Activated naive CD4-positive, alpha-beta T cell treated with Interleukin-2 at 50 U/mL for 16 hours (primary cell): ENCODE measurements around the gene RPTOR.
"Not testable (repeated sequence)": the region's sequence is repeated elsewhere in the genome, so short reads cannot be mapped to it uniquely, and the experiment has no call there.

ENCODE experiments used
- DNase-seq: peaks from one replicate; pipeline ENCODE4 v3.0.0-alpha.2; 2020

Gene RPTOR

GRCh38 chr17:80803451-80804428 lies 259.1 kb downstream of the RPTOR start:
- DNase-seq, result no peak

- DNase-seq, result no peak
These were observed 259.8 kb downstream of the RPTOR start for GRCh38 chr17:80804466-80804865.

GRCh38 chr17:80805032-80805751 lies 260.6 kb downstream of the RPTOR start:
- DNase-seq, result no peak

- no peak for DNase-seq
These were observed 262.4 kb downstream of the RPTOR start for GRCh38 chr17:80807014-80807413.

- DNase-seq, result no peak
These were observed 263.2 kb downstream of the RPTOR start for GRCh38 chr17:80807882-80808281.

- peak; percentile 21 for DNase-seq
These were observed 266.8 kb downstream of the RPTOR start for GRCh38 chr17:80811181-80812105.

GRCh38 chr17:80812362-80813088 lies 267.9 kb downstream of the RPTOR start:
- DNase-seq, result peak; percentile 39

GRCh38 chr17:80813318-80813717 lies 268.7 kb downstream of the RPTOR start:
- no peak for DNase-seq

- no peak for DNase-seq
These were observed 269.9 kb downstream of the RPTOR start for GRCh38 chr17:80814491-80814890.

GRCh38 chr17:80815151-80815681 lies 270.6 kb downstream of the RPTOR start:
- DNase-seq, result no peak

- DNase-seq, result not testable (repeated sequence)
These were observed 271.1 kb downstream of the RPTOR start for GRCh38 chr17:80815718-80816117.

- DNase-seq, result no peak
These were observed 271.8 kb downstream of the RPTOR start for GRCh38 chr17:80816241-80817103.

- no peak for DNase-seq
These were observed 272.7 kb downstream of the RPTOR start for GRCh38 chr17:80817321-80817845.

- no peak for DNase-seq
These were observed 273.2 kb downstream of the RPTOR start for GRCh38 chr17:80817861-80818260.

- DNase-seq, result no peak
These were observed 274.2 kb downstream of the RPTOR start for GRCh38 chr17:80818871-80819270.

- peak; percentile 17 for DNase-seq
These were observed 275.0 kb downstream of the RPTOR start for GRCh38 chr17:80819422-80820164.

GRCh38 chr17:80820331-80820730 lies 275.7 kb downstream of the RPTOR start:
- DNase-seq, result no peak

GRCh38 chr17:80821546-80821945 lies 276.9 kb downstream of the RPTOR start:
- no peak for DNase-seq

GRCh38 chr17:80822021-80822699 lies 277.5 kb downstream of the RPTOR start:
- DNase-seq, result no peak
